Activated T-helper 1 cell treated with Interleukin-2 at 50 U/mL for 16 hours (primary cell): Measurements from ENCODE around the gene RAB39A.
A peak's percentile ranks its signal among the peaks of the same experiment; 100 is the strongest.
"Not testable (repeated sequence)": the region's sequence is repeated elsewhere in the genome, so short reads cannot be mapped to it uniquely, and the experiment has no call there.

Experiments used
- DNase-seq: peaks from one replicate; pipeline ENCODE4 v3.0.0-alpha.2; 2020; ENCODE audit warnings: low read depth

RAB39A gene

GRCh38 chr11:107928046-107928766 is at the start of gene RAB39A:
Gene RAB39A (plus strand): TSS chr11:107928448. CDS start chr11:107928569, 121 bp downstream.
- peak; percentile 38 for DNase-seq

- not testable (repeated sequence) for DNase-seq
Observed at GRCh38 chr11:107881471-107881870, 46.8 kb upstream of the RAB39A start.

- DNase-seq = no peak
Observed at GRCh38 chr11:107882095-107882820, 46.0 kb upstream of the RAB39A start.

- DNase-seq = no peak
Observed at GRCh38 chr11:107898270-107898669, 30.0 kb upstream of the RAB39A start.

GRCh38 chr11:107908211-107908610 is 20.0 kb upstream of the RAB39A start:
- DNase-seq = no peak

GRCh38 chr11:107912415-107912814 is 15.8 kb upstream of the RAB39A start:
- DNase-seq = not testable (repeated sequence)

GRCh38 chr11:107915229-107915628 is 13.0 kb upstream of the RAB39A start:
- DNase-seq = no peak

GRCh38 chr11:107916671-107917241 is 11.5 kb upstream of the RAB39A start:
- DNase-seq = peak; percentile 4

- no peak for DNase-seq
Observed at GRCh38 chr11:107921997-107922396, 6.3 kb upstream of the RAB39A start.

GRCh38 chr11:107923519-107923918 is 4.7 kb upstream of the RAB39A start:
- DNase-seq = not testable (repeated sequence)

- no peak for DNase-seq
Observed at GRCh38 chr11:107924306-107924705, 3.9 kb upstream of the RAB39A start.

GRCh38 chr11:107927559-107927958 is 689 bp upstream of the RAB39A start:
- DNase-seq = no peak

GRCh38 chr11:107928767-107929507 is 689 bp downstream of the RAB39A start:
- no peak for DNase-seq

- no peak for DNase-seq
Observed at GRCh38 chr11:107929611-107930200, 1.5 kb downstream of the RAB39A start.

GRCh38 chr11:107931206-107931605 is 3.0 kb downstream of the RAB39A start:
- DNase-seq = no peak

GRCh38 chr11:107947904-107948303 is 19.7 kb downstream of the RAB39A start:
- no peak for DNase-seq

GRCh38 chr11:107948328-107948727 is 20.1 kb downstream of the RAB39A start:
- not testable (repeated sequence) for DNase-seq

- no peak for DNase-seq
Observed at GRCh38 chr11:107951155-107951554, 22.9 kb downstream of the RAB39A start.

GRCh38 chr11:107953446-107953845 is 25.2 kb downstream of the RAB39A start:
- no peak for DNase-seq

- no peak for DNase-seq
Observed at GRCh38 chr11:107956543-107956942, 28.3 kb downstream of the RAB39A start.

- no peak for DNase-seq
Observed at GRCh38 chr11:107957109-107957588, 28.9 kb downstream of the RAB39A start.

GRCh38 chr11:107961480-107961879 is 33.2 kb downstream of the RAB39A start:
- no peak for DNase-seq
